Lower leg skin (tissue), 3 donors: ENCODE data around the gene SP3.

Experiments
- POLR2A ChIP-seq, 2 donors: fragments of 450-650 bp; IDR thresholded peaks; one replicate each; pipeline ENCODE4 v1.6.1; 2016 to 2017; ENCODE audit warnings: antibody characterized with exemption in 2 of 2, mild to moderate bottlenecking in 1 of 2, moderate library complexity in 1 of 2
- TF ChIP-seq, protein P1 (sequence below), 3 donors: fragments of 450-650 bp; IDR thresholded peaks; one replicate each; pipeline ENCODE4 v1.5.1; 2016; ENCODE audit warnings: antibody characterized with exemption in 3 of 3, mild to moderate bottlenecking in 3 of 3, moderate library complexity in 2 of 3

DNA sequence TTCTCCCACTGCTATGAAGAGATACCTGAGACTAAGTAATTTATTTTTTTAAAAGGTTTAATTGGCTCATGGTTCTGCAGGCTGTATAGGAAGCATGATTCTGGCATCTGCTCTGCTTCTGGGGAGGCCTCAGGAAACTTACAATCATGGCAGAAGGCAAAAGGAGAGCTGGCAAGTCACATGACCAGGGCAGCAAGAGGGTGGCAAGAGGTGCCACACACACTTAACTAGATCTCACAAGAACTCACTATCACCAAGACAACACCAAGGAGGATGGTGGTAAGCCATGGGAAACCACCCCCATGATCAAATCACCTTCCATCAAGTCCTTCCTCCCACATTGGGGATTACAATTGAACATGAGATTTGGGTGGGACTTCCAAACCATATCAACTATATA, 38.3 kb downstream of the SP3 start:
- TF ChIP-seq, protein P1, sequence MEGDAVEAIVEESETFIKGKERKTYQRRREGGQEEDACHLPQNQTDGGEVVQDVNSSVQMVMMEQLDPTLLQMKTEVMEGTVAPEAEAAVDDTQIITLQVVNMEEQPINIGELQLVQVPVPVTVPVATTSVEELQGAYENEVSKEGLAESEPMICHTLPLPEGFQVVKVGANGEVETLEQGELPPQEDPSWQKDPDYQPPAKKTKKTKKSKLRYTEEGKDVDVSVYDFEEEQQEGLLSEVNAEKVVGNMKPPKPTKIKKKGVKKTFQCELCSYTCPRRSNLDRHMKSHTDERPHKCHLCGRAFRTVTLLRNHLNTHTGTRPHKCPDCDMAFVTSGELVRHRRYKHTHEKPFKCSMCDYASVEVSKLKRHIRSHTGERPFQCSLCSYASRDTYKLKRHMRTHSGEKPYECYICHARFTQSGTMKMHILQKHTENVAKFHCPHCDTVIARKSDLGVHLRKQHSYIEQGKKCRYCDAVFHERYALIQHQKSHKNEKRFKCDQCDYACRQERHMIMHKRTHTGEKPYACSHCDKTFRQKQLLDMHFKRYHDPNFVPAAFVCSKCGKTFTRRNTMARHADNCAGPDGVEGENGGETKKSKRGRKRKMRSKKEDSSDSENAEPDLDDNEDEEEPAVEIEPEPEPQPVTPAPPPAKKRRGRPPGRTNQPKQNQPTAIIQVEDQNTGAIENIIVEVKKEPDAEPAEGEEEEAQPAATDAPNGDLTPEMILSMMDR (IDR thresholded peaks at IDR 0.05): no peak
- TF ChIP-seq POLR2A (IDR thresholded peaks at IDR 0.05): no peak
